SKM-1 treated with dmso at 0.1 percent for 144 hours (cell line): Measurements from ENCODE around the gene BTBD2.

Experiments used
- DNase-seq: peaks from one replicate; lab custom pipeline; 2025; ENCODE audit not compliant: unreplicated experiment; lab: John Stamatoyannopoulos, UW

BTBD2 gene

GRCh38 chr19:1987197-1988187, 28.0 kb downstream of the BTBD2 start:
- DNase-seq: no peak

- no peak for DNase-seq
Measured at GRCh38 chr19:1986357-1987162, 29.0 kb downstream of the BTBD2 start.

GRCh38 chr19:1985588-1986356, 29.7 kb downstream of the BTBD2 start:
- no peak for DNase-seq

- no peak for DNase-seq
Measured at GRCh38 chr19:1984357-1984756, 31.2 kb downstream of the BTBD2 start.

- no peak for DNase-seq
Measured at GRCh38 chr19:1981253-1981652, 34.3 kb downstream of the BTBD2 start.

GRCh38 chr19:1980809-1981181, 34.7 kb downstream of the BTBD2 start:
- DNase-seq: no peak

- DNase-seq: no peak
Measured at GRCh38 chr19:1980091-1980808, 35.3 kb downstream of the BTBD2 start.

- no peak for DNase-seq
Measured at GRCh38 chr19:1979642-1980041, 35.9 kb downstream of the BTBD2 start.

- DNase-seq: no peak
Measured at GRCh38 chr19:1979017-1979416, 36.5 kb downstream of the BTBD2 start.

- no peak for DNase-seq
Measured at GRCh38 chr19:1978346-1978894, 37.1 kb downstream of the BTBD2 start.

GRCh38 chr19:1977120-1977519, 38.4 kb downstream of the BTBD2 start:
- no peak for DNase-seq

GRCh38 chr19:1975162-1975480, 40.4 kb downstream of the BTBD2 start:
- DNase-seq: no peak

GRCh38 chr19:1974381-1975161, 40.9 kb downstream of the BTBD2 start:
- no peak for DNase-seq

- DNase-seq: no peak
Measured at GRCh38 chr19:1970806-1971502, 44.6 kb downstream of the BTBD2 start.

- no peak for DNase-seq
Measured at GRCh38 chr19:1970003-1970805, 45.3 kb downstream of the BTBD2 start.

GRCh38 chr19:1969176-1970002, 46.1 kb downstream of the BTBD2 start:
- no peak for DNase-seq
